ENCODE results near the gene PCCA.
A peak's percentile ranks its signal among the peaks of the same experiment; 100 is the strongest.
"Not testable (repeated sequence)": the region's sequence is repeated elsewhere in the genome, so short reads cannot be mapped to it uniquely, and the experiment has no call there.

PCCA gene

GRCh38 chr13:100560498-100561157, 471.7 kb downstream of the PCCA start:
- DNase-seq = no peak

GRCh38 chr13:100561158-100561499, 472.2 kb downstream of the PCCA start:
- DNase-seq = no peak

GRCh38 chr13:100561599-100562204, 472.8 kb downstream of the PCCA start:
- no peak for DNase-seq

- no peak for DNase-seq
Observed at GRCh38 chr13:100563779-100564178, 474.9 kb downstream of the PCCA start.

- DNase-seq = peak in 1 of 2 experiments; percentile 43
Observed at GRCh38 chr13:100564444-100565223, 475.7 kb downstream of the PCCA start.

GRCh38 chr13:100565286-100565685, 476.4 kb downstream of the PCCA start:
- peak in 1 of 2 experiments; percentile 43 for DNase-seq

- no peak for DNase-seq
Observed at GRCh38 chr13:100566543-100566942, 477.6 kb downstream of the PCCA start.

- DNase-seq = peak; percentile 79 to 85
Observed at GRCh38 chr13:100573121-100573520, 484.2 kb downstream of the PCCA start.

- not testable (repeated sequence) for DNase-seq
Observed at GRCh38 chr13:100577239-100577638, 488.3 kb downstream of the PCCA start.
